Panc1 (cell line): ENCODE results near the gene PLBD1.

Experiments
- CTCF ChIP-seq: fragments of 450-650 bp; IDR thresholded peaks from 2 replicates; pipeline ENCODE4 v1.5.1; 2017; ENCODE audit warnings: mild to moderate bottlenecking
- POLR2AphosphoS5 ChIP-seq: IDR thresholded peaks from 2 replicates; pipeline ENCODE4 v1.6.1; 2012; ENCODE audit warnings: mild to moderate bottlenecking, low read depth, low read length, moderate library complexity
- SIN3A ChIP-seq: IDR thresholded peaks from 2 replicates; pipeline ENCODE4 v1.6.1; 2012; ENCODE audit warnings: low read depth, mild to moderate bottlenecking, low read length, moderate library complexity, borderline replicate concordance; ENCODE audit not compliant: insufficient read depth

- TF ChIP-seq CTCF: no peak
- TF ChIP-seq POLR2AphosphoS5: no peak
- TF ChIP-seq SIN3A: no peak
Observed at GRCh38 chr12:14612250-14612649, 44.6 kb upstream of the PLBD1 start.
